ENCODE data around the gene SIRPB2.

Gene SIRPB2

GRCh38 chr20:1489325-1489724 lies 1.9 kb downstream of the SIRPB2 start:
- TF ChIP-seq CTCF (IDR thresholded peaks at IDR 0.05; ENCODE audit: insufficient read depth, low read length, missing control alignments), result no peak
- no peak for DNase-seq (ENCODE audit: low read depth, low spot score)
- no peak overlapping the region for H3K4me3 ChIP-seq (ENCODE audit: low read depth, low read length)
- ChIA-PET POLR2A (no interaction called here), CTCF (interaction anchor here (1.2 to 4.4 kb wide), 4 partner anchors 14 to 288 kb away, joined by 3 to 46 read pairs (median 4); no protein-coding TSS in a partner anchor)

GRCh38 chr20:1486566-1486965 lies 4.7 kb downstream of the SIRPB2 start:
- no peak for DNase-seq (ENCODE audit: low read depth, low spot score)
- no peak overlapping the region for H3K4me3 ChIP-seq (ENCODE audit: low read depth, low read length)
- CTCF ChIA-PET, result interaction anchor here (5.0 kb wide), 1 partner anchor 18 kb away, joined by 28 read pairs; no protein-coding TSS in a partner anchor
- TF ChIP-seq CTCF (IDR thresholded peaks at IDR 0.05; ENCODE audit: insufficient read depth, low read length, missing control alignments), result no peak
- POLR2A ChIA-PET, result no interaction called here

GRCh38 chr20:1484438-1485116 lies 6.6 kb downstream of the SIRPB2 start:
- no peak for DNase-seq (ENCODE audit: low read depth, low spot score)
- H3K4me3 ChIP-seq (ENCODE audit: low read depth, low read length), result no peak overlapping the region
- POLR2A ChIA-PET, result no interaction called here
- CTCF ChIA-PET, result interaction anchor here (1.3 to 5.0 kb wide), 2 partner anchors 17 to 20 kb away, joined by 3 to 28 read pairs; no protein-coding TSS in a partner anchor
- TF ChIP-seq CTCF (IDR thresholded peaks at IDR 0.05; ENCODE audit: insufficient read depth, low read length, missing control alignments), result no peak

GRCh38 chr20:1479831-1480595 lies 11.2 kb downstream of the SIRPB2 start:
- no peak for DNase-seq (ENCODE audit: low read depth, low spot score)
- no peak overlapping the region for H3K4me3 ChIP-seq (ENCODE audit: low read depth, low read length)
- CTCF ChIA-PET, result interaction anchor here (2.3 to 3.3 kb wide), 2 partner anchors 13 to 24 kb away, joined by 8 to 22 read pairs; partner anchors contain the start of gene NSFL1C
- POLR2A ChIA-PET, result no interaction called here
- no peak for TF ChIP-seq CTCF (IDR thresholded peaks at IDR 0.05; ENCODE audit: insufficient read depth, low read length, missing control alignments)

- H3K4me3 ChIP-seq (ENCODE audit: low read depth, low read length), result no peak overlapping the region
- ChIA-PET CTCF (interaction anchor here (1.5 to 3.3 kb wide), 3 partner anchors 11 to 25 kb away, joined by 3 to 22 read pairs (median 8); partner anchors contain the start of gene NSFL1C), POLR2A (interaction anchor here (0.6 kb wide), 1 partner anchor 979 kb away, joined by 3 read pairs; no protein-coding TSS in a partner anchor)
- TF ChIP-seq CTCF (IDR thresholded peaks at IDR 0.05; ENCODE audit: insufficient read depth, low read length, missing control alignments), result no peak
- DNase-seq (ENCODE audit: low read depth, low spot score), result no peak
These were observed 12.7 kb downstream of the SIRPB2 start for GRCh38 chr20:1478566-1478965.
